Epithelial cell of esophagus (primary cell): ENCODE data around the gene HOXA5.

Experiments
- DNase-seq: peaks from one replicate; pipeline ENCODE4 v3.0.0; 2010; ENCODE audit warnings: low read depth
- H3K4me3 ChIP-seq: 2 replicates; pipeline ENCODE4 v1.5.1; 2011; ENCODE audit warnings: mild to moderate bottlenecking, low read length, control low read depth
- CTCF ChIP-seq: IDR thresholded peaks from 2 replicates; pipeline ENCODE4 v1.5.1; 2011; ENCODE audit warnings: low read depth, mild to moderate bottlenecking, low read length, control low read depth, inconsistent platforms; ENCODE audit not compliant: insufficient read depth; ENCODE audit errors: missing control alignments

The HOXA5 gene

GRCh38 chr7:27163288-27164044, 20.0 kb upstream of the HOXA5 start:
- no peak for TF ChIP-seq CTCF
- no peak overlapping the region for H3K4me3 ChIP-seq
- no peak for DNase-seq

GRCh38 chr7:27162561-27163287, 19.2 kb upstream of the HOXA5 start:
- H3K4me3 ChIP-seq = no peak overlapping the region
- no peak for TF ChIP-seq CTCF
- no peak for DNase-seq

GRCh38 chr7:27161721-27162560, 18.5 kb upstream of the HOXA5 start:
- DNase-seq = no peak
- no peak overlapping the region for H3K4me3 ChIP-seq
- no peak for TF ChIP-seq CTCF

GRCh38 chr7:27161214-27161720, 17.8 kb upstream of the HOXA5 start:
- no peak for TF ChIP-seq CTCF
- H3K4me3 ChIP-seq = peak overlapping the region; percentile 52
- DNase-seq = no peak

GRCh38 chr7:27160546-27161213, 17.2 kb upstream of the HOXA5 start:
- peak; percentile 75 for DNase-seq

More at GRCh38 chr7:27160546-27161213, 17.2 kb upstream of the HOXA5 start:
- peak overlapping the region; percentile 52 for H3K4me3 ChIP-seq
- TF ChIP-seq CTCF = peak; percentile 91
